GM12878 (cell line): ENCODE results near the gene LPIN1. TPM values are rescaled to one million over a fixed set of nuclear protein-coding genes. Genes with fewer than 3 reads are reported as not detected.

ENCODE experiments used
- ATAC-seq: fragments of 200-7000 bp; cut with Tn5 transposase; 3 replicates; pipeline ENCODE4 v1.9.1; 2020; ENCODE audit warnings: mild to moderate bottlenecking, moderate library complexity
- BruUV-seq: library from RNA; stranded (reverse); fragments of 400-500 nt; replicated peaks from 2 replicates; lab custom pipeline; 2021; lab: Mats Ljungman, UMichigan
- CTCF ChIA-PET: fragments of 300-600 bp; sonication (Branson Sonifier 250); formaldehyde crosslinking; extraction: SDS; loops from one replicate; lab custom pipeline; 2021; ENCODE audit warnings: inconsistent platforms; lab: Yijun Ruan, JAX
- POLR2A ChIA-PET: fragments of 350-600 bp; formaldehyde crosslinking; extraction: SDS; loops from one replicate; lab custom pipeline; 2021; ENCODE audit warnings: inconsistent platforms; lab: Charles Lee
- RAD21 ChIA-PET: fragments of 300-600 bp; sonication (Branson Sonifier 250); formaldehyde crosslinking; loops from one replicate; lab custom pipeline; 2023; ENCODE audit warnings: antibody characterized with exemption; ENCODE audit not compliant: unreplicated experiment; lab: Charles Lee
- SMC1A ChIA-PET: fragments of 300-600 bp; sonication (Branson Sonifier 250); formaldehyde crosslinking; loops from one replicate; lab custom pipeline; 2023; ENCODE audit not compliant: unreplicated experiment, uncharacterized antibody; lab: Charles Lee
- DNase-seq: peaks from one replicate; pipeline ENCODE4 v3.0.0-alpha.2; 2011; ENCODE audit warnings: low read depth, low spot score
- FAIRE-seq: peaks from 3 replicates; lab custom pipeline; 2011; peaks lifted over from hg19 to GRCh38; lab: Jason Lieb, UNC
- H2AFZ ChIP-seq: 2 replicates; pipeline ENCODE4 v1.6.0; 2011; ENCODE audit warnings: low read depth, low read length, control low read depth; ENCODE audit not compliant: control insufficient read depth
- H3K27ac ChIP-seq: 2 replicates; pipeline ENCODE4 v1.5.1; 2011; ENCODE audit warnings: control low read depth; ENCODE audit not compliant: control insufficient read depth, insufficient read depth
- H3K27me3 ChIP-seq, 2 experiments: replicated peaks in 1 of 2; 2 replicates each; pipeline versions ENCODE4 v1.6.0 to v1.6.1; 2011; ENCODE audit warnings: low read length in 1 of 2; ENCODE audit not compliant: control insufficient read depth in 2 of 2, insufficient read depth in 2 of 2
- H3K36me3 ChIP-seq, 2 experiments: 2 replicates each; pipeline ENCODE4 v1.5.1; 2011; ENCODE audit warnings: low read length in 1 of 2; ENCODE audit not compliant: control insufficient read depth in 2 of 2, insufficient read depth in 2 of 2
- H3K4me1 ChIP-seq: 2 replicates; pipeline ENCODE4 v1.6.1; 2011; ENCODE audit warnings: mild to moderate bottlenecking, low read length, moderate library complexity, mixed read lengths; ENCODE audit not compliant: control insufficient read depth, insufficient read depth
- H3K4me2 ChIP-seq: 2 replicates; pipeline ENCODE4 v1.6.0; 2011; ENCODE audit warnings: control low read depth; ENCODE audit not compliant: control insufficient read depth, insufficient read depth
- H3K4me3 ChIP-seq: fragments of 200-600 bp; sonication (generic); 2 replicates; pipeline ENCODE4 v1.5.1; 2016
- H3K79me2 ChIP-seq: 2 replicates; pipeline ENCODE4 v1.6.0; 2011; ENCODE audit warnings: low read length; ENCODE audit not compliant: control insufficient read depth, insufficient read depth
- H3K9ac ChIP-seq: 2 replicates; pipeline ENCODE4 v1.8.0; 2011; ENCODE audit warnings: low read length, control low read depth, mixed read lengths; ENCODE audit not compliant: control insufficient read depth, insufficient read depth
- H3K9me3 ChIP-seq: replicated peaks from 3 replicates; pipeline ENCODE4 v1.5.1; 2011; ENCODE audit warnings: mild to moderate bottlenecking, low read length; ENCODE audit not compliant: control insufficient read depth, insufficient read depth
- H4K20me1 ChIP-seq: 2 replicates; pipeline ENCODE4 v1.6.0; 2011; ENCODE audit not compliant: control insufficient read depth, insufficient read depth
- BCLAF1 ChIP-seq: fragments of 450-650 bp; IDR thresholded peaks from 2 replicates; pipeline ENCODE4 v1.6.1; 2017; ENCODE audit warnings: antibody characterized with exemption, mild to moderate bottlenecking, moderate library complexity
- KDM1A ChIP-seq: fragments of 200-600 bp; sonication (generic); IDR thresholded peaks from 2 replicates; pipeline ENCODE4 v1.6.1; 2016; ENCODE audit warnings: borderline replicate concordance
- MEF2A ChIP-seq: IDR thresholded peaks from 2 replicates; pipeline ENCODE4 v1.6.1; 2011; ENCODE audit warnings: low read depth, mild to moderate bottlenecking, low read length, moderate library complexity; ENCODE audit not compliant: insufficient read depth
- MXI1 ChIP-seq: fragments of 150-350 bp; IDR thresholded peaks from 2 replicates; pipeline ENCODE4 v1.6.1; 2011; ENCODE audit warnings: low read depth, mild to moderate bottlenecking, inconsistent platforms, low read length, improper control_type of control experiment
- MYB ChIP-seq: fragments of 150-350 bp; IDR thresholded peaks from 2 replicates; pipeline ENCODE4 v1.6.1; 2014; ENCODE audit warnings: mild to moderate bottlenecking, low read depth, low read length, borderline replicate concordance
- PAX8 ChIP-seq: fragments of 450-650 bp; IDR thresholded peaks from 2 replicates; pipeline ENCODE4 v1.6.1; 2017; ENCODE audit warnings: mild to moderate bottlenecking, moderate library complexity
- PKNOX1 ChIP-seq: fragments of 450-650 bp; IDR thresholded peaks from 2 replicates; pipeline ENCODE4 v1.6.1; 2016; ENCODE audit warnings: mild to moderate bottlenecking
- SMARCA5 ChIP-seq: fragments of 450-650 bp; IDR thresholded peaks from 2 replicates; pipeline ENCODE4 v1.6.1; 2017; ENCODE audit warnings: mild to moderate bottlenecking
- WRNIP1 ChIP-seq: IDR thresholded peaks from 2 replicates; pipeline ENCODE4 v1.6.1; 2011; ENCODE audit warnings: low read depth, low read length, improper control_type of control experiment, borderline replicate concordance
- ZNF274 ChIP-seq: IDR thresholded peaks from one replicate; pipeline ENCODE4 v1.8.0; 2011; ENCODE audit not compliant: insufficient read length, insufficient read depth
- WGBS: methylation state at CpG from one replicate; pipeline ENCODE4 v1.1.6; 2016; ENCODE audit warnings: low lambda C conversion rate; ENCODE audit not compliant: insufficient replicate concordance, insufficient coverage; ENCODE audit errors: missing lambda C conversion rate; 5-methylcytosine and 5-hydroxymethylcytosine counted together
- in situ Hi-C: fragments of 300-500 bp; cut with MboI; formaldehyde crosslinking; loops from 9 replicates; pipeline ENCODE4 v1.14.3; 2018; ENCODE audit warnings: mixed read lengths
- intact Hi-C: fragments of 100-400 bp; cut with micrococcal nuclease; formaldehyde crosslinking; loops from one replicate; pipeline ENCODE4 v1.14.2; 2022; ENCODE audit not compliant: unreplicated experiment
- polyA plus RNA-seq, 11 experiments: library from polyadenylated mRNA; depleted of rRNA in 4 of 11; unstranded in 6 of 11; stranded (reverse) in 5 of 11; fragments of >200 nt; fragmentation: Nextera tagmentation in 4 of 11; fragmentation: Illumina TruSeq in 1 of 11; extraction: Ambion mirVana in 4 of 11; extraction: Trizol in 1 of 11; gene quantifications; 1 replicate in 1 of 11; 2 replicates in 10 of 11; pipeline versions ENCODE4 v1.2.1 to v1.2.3, GENCODE V29; 2011 to 2016; ENCODE audit warnings: inconsistent platforms in 2 of 11, missing spikeins in 2 of 11, low read depth in 1 of 11
- total RNA-seq, 4 experiments: library from RNA; depleted of rRNA in 3 of 4; stranded (reverse); fragments of >200 nt in 3 of 4; fragmentation: Illumina TruSeq in 1 of 4; extraction: Trizol in 1 of 4; gene quantifications; 2 replicates each; pipeline versions ENCODE4 v1.2.1 to v1.2.3, GENCODE V29; 2013 to 2021
- TF ChIP-seq, protein P1 (sequence below): IDR thresholded peaks from 2 replicates; pipeline ENCODE4 v1.6.1; 2012; ENCODE audit warnings: low read depth, low read length, improper control_type of control experiment

The LPIN1 gene
- total and polyA plus RNA-seq, 10 of the 15 experiments (the other 5 are each of a cell fraction or from before 2014, with no cell fraction given): 18.8 to 82.5 (median 50.3) TPM

DNA sequence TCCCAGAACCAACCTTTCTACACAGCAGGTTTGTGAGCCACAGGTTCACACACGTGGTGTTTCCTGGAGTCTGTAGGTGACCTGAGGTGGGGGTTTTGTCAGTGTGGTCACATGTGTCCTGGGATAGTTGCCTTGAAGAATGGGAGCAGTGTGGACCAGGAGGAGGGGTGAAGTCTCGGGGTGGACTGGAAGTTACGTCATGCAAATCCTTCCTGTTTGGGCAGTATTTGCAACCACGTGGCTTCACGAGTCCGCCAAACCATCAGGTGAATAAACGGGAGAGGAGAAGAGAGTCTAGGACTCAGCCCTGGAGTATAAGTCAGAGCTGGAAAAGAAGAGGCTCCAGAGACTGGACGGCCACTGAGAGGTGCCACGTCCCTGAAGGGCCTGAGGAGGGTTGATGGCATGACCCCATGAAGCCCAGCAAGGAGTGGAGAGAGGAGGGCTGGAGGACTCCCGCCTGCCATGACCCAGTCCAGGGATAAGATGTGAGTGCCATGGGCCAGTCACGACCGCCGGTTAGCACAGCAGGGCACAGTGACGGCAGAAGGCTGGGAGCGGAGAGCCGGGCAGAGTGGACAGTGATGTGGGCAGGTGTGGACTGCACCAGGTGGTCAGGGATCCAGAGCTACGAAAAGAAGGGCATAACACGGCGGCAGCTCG lies 16.5 kb downstream of the LPIN1 start:
- ChIA-PET POLR2A (no interaction called here), SMC1A (no interaction called here), CTCF (interaction anchor here (0.8 to 1.4 kb wide), 3 partner anchors 16 to 24 kb away, joined by 3 to 5 read pairs (median 5); no protein-coding TSS in a partner anchor), RAD21 (no interaction called here)
- Histone ChIP-seq H3K4me1 (no peaks in the 10 kb centered on the region), H3K79me2 (peaks cover 1% of the 10 kb centered on the region), H3K9me3 (no peaks in the 10 kb centered on the region), H3K4me2 (no peak overlapping the region), H3K9ac (no peak overlapping the region), H3K36me3 (peaks cover 11 to 26% of the 10 kb centered on the region in 2 experiments; a peak in 3 of 4 replicates), H3K27me3 (no peaks in the 10 kb centered on the region), H3K4me3 (no peak overlapping the region), H2AFZ (no peak overlapping the region), H3K27ac (no peak overlapping the region), H4K20me1 (no peaks in the 10 kb centered on the region)
- in situ Hi-C loops (no loop called here), intact Hi-C loops (no loop called here)
- ATAC-seq (no peak), DNase-seq (no peak), FAIRE-seq (no peak)
- 70% methylated on average over 20 of the region's 20 CpGs for WGBS
- BruUV-seq: no TSS peak
- TF ChIP-seq, protein P1, sequence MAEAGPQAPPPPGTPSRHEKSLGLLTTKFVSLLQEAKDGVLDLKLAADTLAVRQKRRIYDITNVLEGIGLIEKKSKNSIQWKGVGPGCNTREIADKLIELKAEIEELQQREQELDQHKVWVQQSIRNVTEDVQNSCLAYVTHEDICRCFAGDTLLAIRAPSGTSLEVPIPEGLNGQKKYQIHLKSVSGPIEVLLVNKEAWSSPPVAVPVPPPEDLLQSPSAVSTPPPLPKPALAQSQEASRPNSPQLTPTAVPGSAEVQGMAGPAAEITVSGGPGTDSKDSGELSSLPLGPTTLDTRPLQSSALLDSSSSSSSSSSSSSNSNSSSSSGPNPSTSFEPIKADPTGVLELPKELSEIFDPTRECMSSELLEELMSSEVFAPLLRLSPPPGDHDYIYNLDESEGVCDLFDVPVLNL: no peak
- no peak for TF ChIP-seq MXI1
- TF ChIP-seq PAX8: no peak
- TF ChIP-seq BCLAF1: no peak
- TF ChIP-seq MEF2A: no peak
- no peak for TF ChIP-seq MYB
- TF ChIP-seq PKNOX1: no peak
- TF ChIP-seq SMARCA5: no peak
- no peak for TF ChIP-seq ZNF274
- no peak for TF ChIP-seq KDM1A
- TF ChIP-seq WRNIP1: no peak
